Measurements from ENCODE around the gene DIAPH3.

The DIAPH3 gene

GRCh38 chr13:60174113-60174512 lies 10.4 kb upstream of the DIAPH3 start:
- no peaks in the 10 kb centered on the region for H3K9me3 ChIP-seq (ENCODE audit: insufficient read depth, low read length)
- no peaks in the 10 kb centered on the region for H3K36me3 ChIP-seq (replicated peaks; ENCODE audit: low read depth, low read length)
- H2AFZ ChIP-seq (ENCODE audit: low read depth, low read length) = no peak overlapping the region
- no peak overlapping the region for H3K4me3 ChIP-seq (ENCODE audit: low read length)
- H3K79me2 ChIP-seq (ENCODE audit: low read length) = no peaks in the 10 kb centered on the region
- no peaks in the 10 kb centered on the region for H3K4me1 ChIP-seq (ENCODE audit: low read length)
- no peak for TF ChIP-seq CTCF (IDR thresholded peaks at IDR 0.05; ENCODE audit: low read depth, low read length)
- TF ChIP-seq EZH2phosphoT487 (IDR thresholded peaks at IDR 0.05; ENCODE audit: low read depth) = no peak
- H3K27me3 ChIP-seq (ENCODE audit: low read depth, low read length) = peaks cover 13% of the 10 kb centered on the region
- no peak overlapping the region for H3K9ac ChIP-seq (ENCODE audit: low read length)
- no peak overlapping the region for H3K4me2 ChIP-seq (ENCODE audit: low read length)
- H3K27ac ChIP-seq (ENCODE audit: low read length) = no peak overlapping the region
- no peaks in the 10 kb centered on the region for H4K20me1 ChIP-seq (ENCODE audit: insufficient read depth, low read length)

GRCh38 chr13:60172111-60172510 lies 8.4 kb upstream of the DIAPH3 start:
- H3K4me1 ChIP-seq (ENCODE audit: low read length) = no peaks in the 10 kb centered on the region
- no peak for TF ChIP-seq EZH2phosphoT487 (IDR thresholded peaks at IDR 0.05; ENCODE audit: low read depth)
- no peaks in the 10 kb centered on the region for H3K9me3 ChIP-seq (ENCODE audit: insufficient read depth, low read length)
- no peak overlapping the region for H3K27ac ChIP-seq (ENCODE audit: low read length)
- H3K27me3 ChIP-seq (ENCODE audit: low read depth, low read length) = peaks cover 13% of the 10 kb centered on the region
- H3K4me2 ChIP-seq (ENCODE audit: low read length) = no peak overlapping the region
- H4K20me1 ChIP-seq (ENCODE audit: insufficient read depth, low read length) = no peaks in the 10 kb centered on the region
- no peaks in the 10 kb centered on the region for H3K36me3 ChIP-seq (replicated peaks; ENCODE audit: low read depth, low read length)
- no peak overlapping the region for H2AFZ ChIP-seq (ENCODE audit: low read depth, low read length)
- H3K9ac ChIP-seq (ENCODE audit: low read length) = no peak overlapping the region
- no peak overlapping the region for H3K4me3 ChIP-seq (ENCODE audit: low read length)
- no peaks in the 10 kb centered on the region for H3K79me2 ChIP-seq (ENCODE audit: low read length)

- H3K4me1 ChIP-seq (ENCODE audit: low read length) = peaks cover 2% of the 10 kb centered on the region; the same call in 1 of the 2 replicates
- H3K79me2 ChIP-seq (ENCODE audit: low read length) = no peaks in the 10 kb centered on the region
- H3K9me3 ChIP-seq (ENCODE audit: insufficient read depth, low read length) = no peaks in the 10 kb centered on the region
- H3K4me3 ChIP-seq (ENCODE audit: low read length) = no peak overlapping the region
- H3K36me3 ChIP-seq (replicated peaks; ENCODE audit: low read depth, low read length) = no peaks in the 10 kb centered on the region
- no peaks in the 10 kb centered on the region for H4K20me1 ChIP-seq (ENCODE audit: insufficient read depth, low read length)
- H3K27ac ChIP-seq (ENCODE audit: low read length) = no peak overlapping the region
- H3K4me2 ChIP-seq (ENCODE audit: low read length) = no peak overlapping the region
- TF ChIP-seq CTCF (IDR thresholded peaks at IDR 0.05; ENCODE audit: low read depth, low read length) (no peak), EZH2phosphoT487 (IDR thresholded peaks at IDR 0.05; ENCODE audit: low read depth) (no peak)
- H3K9ac ChIP-seq (ENCODE audit: low read length) = no peak overlapping the region
- peaks cover 13% of the 10 kb centered on the region for H3K27me3 ChIP-seq (ENCODE audit: low read depth, low read length)
- H2AFZ ChIP-seq (ENCODE audit: low read depth, low read length) = no peak overlapping the region
These were observed 6.7 kb upstream of the DIAPH3 start for GRCh38 chr13:60170414-60170813.

- Histone ChIP-seq H3K4me3 (ENCODE audit: low read length) (no peak overlapping the region), H3K4me1 (ENCODE audit: low read length) (peaks cover 12% of the 10 kb centered on the region), H4K20me1 (ENCODE audit: insufficient read depth, low read length) (no peaks in the 10 kb centered on the region), H3K79me2 (ENCODE audit: low read length) (peaks cover 10% of the 10 kb centered on the region), H3K36me3 (replicated peaks; ENCODE audit: low read depth, low read length) (no peaks in the 10 kb centered on the region), H3K27me3 (ENCODE audit: low read depth, low read length) (peaks cover 13% of the 10 kb centered on the region), H2AFZ (ENCODE audit: low read depth, low read length) (no peak overlapping the region), H3K4me2 (ENCODE audit: low read length) (no peak overlapping the region), H3K9me3 (ENCODE audit: insufficient read depth, low read length) (no peaks in the 10 kb centered on the region), H3K9ac (ENCODE audit: low read length) (no peak overlapping the region), H3K27ac (ENCODE audit: low read length) (no peak overlapping the region)
- TF ChIP-seq EZH2phosphoT487 (IDR thresholded peaks at IDR 0.05; ENCODE audit: low read depth) = no peak
- no peak for TF ChIP-seq CTCF (IDR thresholded peaks at IDR 0.05; ENCODE audit: low read depth, low read length)
These were observed 5.7 kb upstream of the DIAPH3 start for GRCh38 chr13:60169239-60170031.

Data from OCI-LY3 (cell line).